Gastrocnemius medialis (tissue), 4 donors: ENCODE results near the gene HRH4. TPM values are rescaled to one million over a fixed set of nuclear protein-coding genes. Genes with fewer than 3 reads are reported as not detected.

Experiments
- ATAC-seq, 2 donors: fragments of 150-250 bp; one replicate each; pipeline ENCODE4 v1.9.1; 2016
- DNase-seq, 2 donors: peaks; one replicate each; pipeline ENCODE4 v3.0.0-alpha.2; 2019
- H3K27ac ChIP-seq, 4 donors: fragments of 200-600 bp; sonication (generic); 1 replicate in 1 of 4; 2 replicates in 3 of 4; pipeline ENCODE4 v1.5.1; 2016 to 2018; ENCODE audit warnings: mild to moderate bottlenecking in 2 of 4, moderate library complexity in 1 of 4
- H3K27me3 ChIP-seq, 3 donors: fragments of 200-600 bp; sonication (generic) in 2 of 3; 1 replicate in 1 of 3; 2 replicates in 2 of 3; pipeline versions ENCODE4 v1.5.1 to v1.6.0; 2016 to 2019; ENCODE audit warnings: mild to moderate bottlenecking in 1 of 3, moderate library complexity in 1 of 3
- H3K36me3 ChIP-seq, 2 donors: fragments of 200-600 bp; sonication (generic) in 1 of 2; one replicate each; pipeline ENCODE4 v1.5.1; 2017 to 2018
- H3K4me1 ChIP-seq, 2 donors: fragments of 200-600 bp; sonication (generic) in 1 of 2; one replicate each; pipeline ENCODE4 v1.5.1; 2016 to 2017; ENCODE audit warnings: mild to moderate bottlenecking in 2 of 2
- H3K4me3 ChIP-seq, 4 donors: fragments of 200-600 bp; sonication (generic) in 3 of 4; 1 replicate in 1 of 4; 2 replicates in 3 of 4; pipeline ENCODE4 v1.5.1; 2016 to 2019; ENCODE audit warnings: mild to moderate bottlenecking in 2 of 4
- H3K9me3 ChIP-seq, 3 donors: fragments of 200-600 bp; sonication (generic) in 2 of 3; 1 replicate in 1 of 3; 2 replicates in 2 of 3; pipeline ENCODE4 v1.5.1; 2016 to 2019
- POLR2A ChIP-seq, 2 donors: fragments of 450-650 bp; IDR thresholded peaks; one replicate each; pipeline ENCODE4 v1.6.1; 2017; ENCODE audit warnings: antibody characterized with exemption in 2 of 2, mild to moderate bottlenecking in 2 of 2, moderate library complexity in 2 of 2
- in situ Hi-C, 4 donors: fragments of 200-750 bp; cut with MboI; loops; one replicate each; pipeline versions ENCODE4 v1.15.0 to v1.8.0; 2017; ENCODE audit warnings: low sequenced_read_pairs in 4 of 4
- intact Hi-C: fragments of 100-400 bp; cut with DNase I; formaldehyde crosslinking; loops from one replicate; pipeline ENCODE4 v1.15.1; 2023; ENCODE audit warnings: low total_unique reads
- total RNA-seq, 4 donors: library from RNA; depleted of rRNA; stranded (reverse); fragments of >200 nt; gene quantifications; one replicate each; pipeline versions ENCODE4 v1.1.0 to v1.2.3, GENCODE V29; 2016
- TF ChIP-seq, protein P1 (sequence below), 5 experiments: fragments of 450-650 bp in 3 of 5; fragments of 200-600 bp in 2 of 5; sonication (generic) in 2 of 5; IDR thresholded peaks in 4 of 5; conservative IDR thresholded peaks in 1 of 5; 1 replicate in 4 of 5; 2 replicates in 1 of 5; pipeline ENCODE4 v1.5.1; 2016 to 2019; ENCODE audit warnings: antibody characterized with exemption in 5 of 5, mild to moderate bottlenecking in 3 of 5, moderate library complexity in 3 of 5

The HRH4 gene
- total RNA-seq, 4 donors from 2014 or later, result not detected

DNA sequence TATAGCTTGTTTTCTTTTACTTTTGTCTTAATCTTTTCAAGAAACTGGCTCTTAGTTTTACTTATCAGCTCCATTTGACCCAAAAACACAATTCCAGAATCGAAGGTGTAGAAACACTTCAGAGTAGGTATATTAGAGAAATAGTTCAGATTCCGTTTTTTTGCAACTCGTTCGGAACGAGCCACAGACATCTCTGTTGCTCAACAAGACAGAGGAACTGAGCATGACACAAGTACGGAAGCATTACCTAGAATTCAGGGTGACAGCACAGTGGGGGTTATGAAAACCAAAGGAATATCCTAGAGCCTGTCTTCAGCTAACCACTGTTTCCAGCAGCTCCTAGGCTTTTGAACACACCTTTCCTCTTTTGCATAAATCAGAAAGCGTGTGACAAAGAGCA is 5.0 kb downstream of the HRH4 start:
- ATAC-seq, result no peak
- no peak overlapping the region for H3K4me3 ChIP-seq
- no peaks in the 10 kb centered on the region for H3K27me3 ChIP-seq
- no peaks in the 10 kb centered on the region for H3K36me3 ChIP-seq
- intact Hi-C loops, result no loop called here
- DNase-seq, result no peak
- in situ Hi-C loops, result no loop called here
- H3K27ac ChIP-seq, result no peak overlapping the region
- no peaks in the 10 kb centered on the region for H3K4me1 ChIP-seq
- H3K9me3 ChIP-seq, result no peaks in the 10 kb centered on the region
- TF ChIP-seq, protein P1, sequence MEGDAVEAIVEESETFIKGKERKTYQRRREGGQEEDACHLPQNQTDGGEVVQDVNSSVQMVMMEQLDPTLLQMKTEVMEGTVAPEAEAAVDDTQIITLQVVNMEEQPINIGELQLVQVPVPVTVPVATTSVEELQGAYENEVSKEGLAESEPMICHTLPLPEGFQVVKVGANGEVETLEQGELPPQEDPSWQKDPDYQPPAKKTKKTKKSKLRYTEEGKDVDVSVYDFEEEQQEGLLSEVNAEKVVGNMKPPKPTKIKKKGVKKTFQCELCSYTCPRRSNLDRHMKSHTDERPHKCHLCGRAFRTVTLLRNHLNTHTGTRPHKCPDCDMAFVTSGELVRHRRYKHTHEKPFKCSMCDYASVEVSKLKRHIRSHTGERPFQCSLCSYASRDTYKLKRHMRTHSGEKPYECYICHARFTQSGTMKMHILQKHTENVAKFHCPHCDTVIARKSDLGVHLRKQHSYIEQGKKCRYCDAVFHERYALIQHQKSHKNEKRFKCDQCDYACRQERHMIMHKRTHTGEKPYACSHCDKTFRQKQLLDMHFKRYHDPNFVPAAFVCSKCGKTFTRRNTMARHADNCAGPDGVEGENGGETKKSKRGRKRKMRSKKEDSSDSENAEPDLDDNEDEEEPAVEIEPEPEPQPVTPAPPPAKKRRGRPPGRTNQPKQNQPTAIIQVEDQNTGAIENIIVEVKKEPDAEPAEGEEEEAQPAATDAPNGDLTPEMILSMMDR (IDR thresholded peaks at IDR 0.05 in 4 of 5, conservative IDR thresholded peaks at IDR 0.05 in 1 of 5), result no peak
- TF ChIP-seq POLR2A (IDR thresholded peaks at IDR 0.05), result no peak

DNA sequence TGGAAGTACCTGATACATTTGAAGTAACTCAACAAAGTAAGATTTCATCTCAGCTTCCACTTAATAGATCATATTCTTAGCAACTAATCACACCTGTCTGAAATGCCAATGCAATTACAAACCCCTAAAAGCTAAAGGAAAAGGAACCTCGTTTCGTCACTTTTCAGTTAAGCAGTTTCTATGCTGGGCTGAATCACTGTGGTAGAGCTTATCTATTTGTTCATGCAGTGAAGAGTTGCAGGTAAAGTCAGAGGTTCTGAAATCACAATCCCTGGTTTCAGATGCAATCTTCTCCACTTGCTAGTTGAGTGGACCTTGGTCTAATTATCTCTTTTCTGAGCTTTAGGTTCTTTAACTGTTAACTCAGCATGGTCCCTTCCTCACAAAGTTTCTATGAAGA is 6.3 kb downstream of the HRH4 start:
- DNase-seq (no peak), ATAC-seq (no peak)
- intact Hi-C loops, result no loop called here
- Histone ChIP-seq H3K27me3 (no peaks in the 10 kb centered on the region), H3K36me3 (no peaks in the 10 kb centered on the region), H3K4me3 (no peak overlapping the region), H3K9me3 (no peaks in the 10 kb centered on the region), H3K27ac (no peak overlapping the region), H3K4me1 (no peaks in the 10 kb centered on the region)
- TF ChIP-seq, protein P1 (IDR thresholded peaks at IDR 0.05 in 4 of 5, conservative IDR thresholded peaks at IDR 0.05 in 1 of 5), result no peak
- TF ChIP-seq POLR2A (IDR thresholded peaks at IDR 0.05), result no peak
- in situ Hi-C loops, result no loop called here

DNA sequence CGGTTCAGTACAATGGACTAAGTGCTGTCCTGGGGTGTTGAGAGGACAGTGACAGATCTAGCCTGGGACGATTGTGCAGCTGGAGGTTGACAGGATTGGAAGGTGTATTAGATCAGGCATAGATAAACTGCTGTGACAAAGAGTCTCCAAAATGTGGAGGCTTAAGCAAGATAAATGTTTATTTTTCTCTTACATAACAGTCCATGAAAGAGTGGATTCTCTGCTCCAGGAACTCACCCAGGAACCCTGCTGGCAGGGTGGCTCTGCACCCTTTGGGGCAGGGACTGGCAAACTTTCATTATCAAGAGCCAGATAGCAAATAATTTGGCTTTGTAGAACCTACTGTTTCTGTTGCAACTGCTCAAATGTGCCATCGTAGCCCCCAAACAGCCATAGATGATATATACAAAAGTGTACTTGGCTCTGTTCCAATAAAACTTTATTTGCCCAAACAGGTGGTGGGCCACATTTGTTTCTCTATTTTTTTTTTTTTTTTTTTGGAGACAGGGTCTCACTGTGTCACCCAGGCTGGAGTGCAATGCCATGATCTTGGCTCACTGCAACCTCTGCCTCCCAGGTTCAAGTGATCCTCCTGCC is 9.7 kb downstream of the HRH4 start:
- in situ Hi-C loops, result no loop called here
- intact Hi-C loops, result no loop called here
- H3K4me1 ChIP-seq, result no peaks in the 10 kb centered on the region

DNA sequence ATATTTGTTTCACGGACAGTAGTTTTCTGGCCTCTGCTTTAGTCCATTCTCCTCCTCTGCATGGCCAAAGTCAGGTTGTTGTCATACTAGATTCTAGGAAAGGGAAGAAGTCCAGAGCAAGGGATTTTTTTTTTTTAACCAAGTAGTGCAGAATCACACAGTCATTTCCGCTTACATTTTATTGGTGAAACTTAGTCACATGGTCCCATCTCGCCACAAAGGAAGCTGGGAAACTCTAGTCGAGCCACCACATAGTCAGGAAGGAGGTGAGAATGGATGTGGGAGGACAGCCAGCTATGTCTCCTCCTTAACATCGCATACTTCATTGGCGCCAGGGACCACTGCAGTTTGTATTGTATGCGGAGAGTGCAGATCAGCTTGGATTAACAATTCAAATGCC is 10.4 kb downstream of the HRH4 start:
- Histone ChIP-seq H3K4me1 (no peaks in the 10 kb centered on the region), H3K4me3 (no peak overlapping the region), H3K27ac (no peak overlapping the region), H3K36me3 (no peaks in the 10 kb centered on the region), H3K27me3 (no peaks in the 10 kb centered on the region), H3K9me3 (no peaks in the 10 kb centered on the region)
- no peak for TF ChIP-seq POLR2A (IDR thresholded peaks at IDR 0.05)
- TF ChIP-seq, protein P1 (IDR thresholded peaks at IDR 0.05 in 4 of 5, conservative IDR thresholded peaks at IDR 0.05 in 1 of 5), result no peak
- in situ Hi-C loops, result no loop called here
- intact Hi-C loops, result no loop called here
- ATAC-seq, result no peak
- DNase-seq, result no peak

More for the DNA sequence above, 9.7 kb downstream of the HRH4 start:
- Histone ChIP-seq H3K27me3 (no peaks in the 10 kb centered on the region), H3K27ac (no peak overlapping the region), H3K4me3 (no peak overlapping the region), H3K9me3 (no peaks in the 10 kb centered on the region), H3K36me3 (no peaks in the 10 kb centered on the region)
- DNase-seq (no peak), ATAC-seq (no peak)
- TF ChIP-seq, protein P1 (IDR thresholded peaks at IDR 0.05 in 4 of 5, conservative IDR thresholded peaks at IDR 0.05 in 1 of 5), result no peak
- no peak for TF ChIP-seq POLR2A (IDR thresholded peaks at IDR 0.05)

DNA sequence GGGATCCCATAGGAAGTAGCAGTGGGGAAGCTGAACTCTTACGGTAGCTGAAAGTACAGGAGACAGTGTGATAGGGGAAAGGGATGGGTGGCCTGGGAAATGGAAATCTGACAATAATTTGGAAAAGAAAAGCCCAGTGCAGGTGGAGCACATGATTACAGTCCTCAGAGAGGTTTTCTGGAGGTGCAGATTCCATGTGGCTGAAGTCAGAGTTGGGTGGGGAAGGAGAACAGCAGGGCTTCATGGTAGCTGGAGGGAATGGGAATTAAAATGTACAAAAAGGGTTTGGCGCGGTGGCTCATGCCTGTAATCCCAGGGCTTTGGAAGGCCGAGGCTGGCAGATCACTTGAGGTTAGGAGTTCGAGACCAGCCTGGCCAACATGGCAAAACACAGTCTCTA is 12.2 kb downstream of the HRH4 start:
- intact Hi-C loops (no loop called here), in situ Hi-C loops (no loop called here)

More for the DNA sequence above, 12.2 kb downstream of the HRH4 start:
- Histone ChIP-seq H3K36me3 (no peaks in the 10 kb centered on the region), H3K4me3 (no peak overlapping the region), H3K27me3 (no peaks in the 10 kb centered on the region), H3K9me3 (no peaks in the 10 kb centered on the region), H3K27ac (no peak overlapping the region), H3K4me1 (no peaks in the 10 kb centered on the region)
- ATAC-seq, result no peak
- TF ChIP-seq, protein P1 (IDR thresholded peaks at IDR 0.05 in 4 of 5, conservative IDR thresholded peaks at IDR 0.05 in 1 of 5), result no peak
- no peak for TF ChIP-seq POLR2A (IDR thresholded peaks at IDR 0.05)
- no peak for DNase-seq
